ENCODE measurements around the gene TRAF3. TPM values are rescaled to one million over a fixed set of nuclear protein-coding genes. Genes with fewer than 3 reads are reported as not detected.
"Not testable (repeated sequence)": the region's sequence is repeated elsewhere in the genome, so short reads cannot be mapped to it uniquely, and the experiment has no call there.

Gene TRAF3
- total RNA-seq, 1 donor from 2014 or later, result 28.5 TPM

DNA sequence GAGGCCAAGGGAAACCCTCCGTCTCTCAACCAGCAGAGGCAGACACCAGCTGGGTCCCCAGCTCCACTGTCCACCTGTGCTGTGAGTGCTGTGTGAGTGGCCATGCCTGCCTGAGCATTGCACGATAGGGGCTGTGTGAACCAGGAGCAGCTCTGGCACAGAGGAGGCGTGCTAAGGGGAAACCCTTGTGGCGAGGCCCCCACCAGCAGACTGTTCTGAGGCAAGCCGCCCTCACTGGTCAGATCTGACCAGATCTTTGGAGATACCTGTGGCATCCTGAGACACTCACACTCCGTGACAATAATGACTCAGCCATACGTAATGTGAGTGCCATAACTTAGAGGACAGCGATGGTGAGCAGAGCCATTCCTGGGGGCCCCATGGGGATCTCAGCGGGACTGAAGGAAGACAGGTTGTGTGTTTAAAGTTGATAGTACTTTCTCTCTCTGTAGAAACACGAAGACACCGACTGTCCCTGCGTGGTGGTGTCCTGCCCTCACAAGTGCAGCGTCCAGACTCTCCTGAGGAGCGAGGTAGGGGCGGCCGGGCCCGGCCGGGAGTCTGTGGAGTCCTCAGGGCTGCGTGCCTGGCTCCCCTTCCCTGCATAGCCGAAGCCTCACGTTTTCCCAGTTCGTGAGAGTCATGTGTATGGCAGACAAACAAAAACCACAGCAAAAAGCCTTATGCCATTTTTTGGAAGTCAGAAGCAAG is 108.6 kb downstream of the TRAF3 start:
- DNase-seq (ENCODE audit: extremely low read depth, low read depth, low spot score), result no peak

- DNase-seq (ENCODE audit: extremely low read depth, low read depth, low spot score), result no peak
Measured at GRCh38 chr14:102888748-102889147, 111.5 kb downstream of the TRAF3 start.

- no peak for DNase-seq (ENCODE audit: extremely low read depth, low read depth, low spot score)
Measured at GRCh38 chr14:102889615-102890014, 112.4 kb downstream of the TRAF3 start.

DNA sequence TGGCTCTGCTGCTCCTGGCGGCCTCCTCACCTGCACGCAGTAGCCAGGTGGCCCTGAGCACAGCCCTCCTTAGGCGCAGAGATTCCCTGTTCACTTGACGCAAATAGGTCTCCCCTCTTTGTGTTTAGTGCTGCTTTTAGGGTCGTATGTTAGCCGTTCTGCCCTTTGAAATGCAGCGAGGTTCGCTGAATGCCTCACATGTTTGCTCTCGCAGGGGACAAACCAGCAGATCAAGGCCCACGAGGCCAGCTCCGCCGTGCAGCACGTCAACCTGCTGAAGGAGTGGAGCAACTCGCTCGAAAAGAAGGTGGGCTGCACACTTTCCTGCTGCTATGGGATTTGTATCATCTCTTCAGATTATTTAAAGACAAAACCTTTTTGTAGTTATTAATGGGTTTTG is 113.9 kb downstream of the TRAF3 start:
- DNase-seq (ENCODE audit: extremely low read depth, low read depth, low spot score), result no peak

- DNase-seq (ENCODE audit: extremely low read depth, low read depth, low spot score), result no peak
Measured at GRCh38 chr14:102891556-102891955, 114.3 kb downstream of the TRAF3 start.

GRCh38 chr14:102892651-102893050 is 115.4 kb downstream of the TRAF3 start:
- no peak for DNase-seq (ENCODE audit: extremely low read depth, low read depth, low spot score)

DNA sequence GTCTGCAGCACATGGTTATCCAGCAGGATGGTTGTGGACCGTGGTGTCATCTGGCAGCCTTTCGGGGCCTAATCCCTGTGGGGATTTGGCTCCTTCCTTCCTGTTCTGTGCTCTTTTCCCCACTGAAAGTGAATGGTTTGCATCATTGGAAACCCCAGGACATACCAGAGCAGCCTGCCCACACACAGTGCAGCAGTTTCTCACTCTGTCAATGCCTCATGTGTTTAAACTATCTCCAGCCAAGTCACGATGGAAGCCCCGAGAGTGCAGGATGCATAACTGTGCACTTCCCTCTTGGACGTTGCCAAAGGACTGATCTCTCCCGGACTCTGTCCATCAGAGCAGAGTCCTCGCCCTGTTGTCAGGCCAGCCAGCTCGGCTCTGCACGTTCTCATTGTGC is 116.2 kb downstream of the TRAF3 start:
- no peak for DNase-seq (ENCODE audit: extremely low read depth, low read depth, low spot score)

- DNase-seq (ENCODE audit: extremely low read depth, low read depth, low spot score), result not testable (repeated sequence)
Measured at GRCh38 chr14:102896735-102897134, 119.5 kb downstream of the TRAF3 start.

- no peak for DNase-seq (ENCODE audit: extremely low read depth, low read depth, low spot score)
Measured at GRCh38 chr14:102897299-102898027, 120.2 kb downstream of the TRAF3 start.

DNA sequence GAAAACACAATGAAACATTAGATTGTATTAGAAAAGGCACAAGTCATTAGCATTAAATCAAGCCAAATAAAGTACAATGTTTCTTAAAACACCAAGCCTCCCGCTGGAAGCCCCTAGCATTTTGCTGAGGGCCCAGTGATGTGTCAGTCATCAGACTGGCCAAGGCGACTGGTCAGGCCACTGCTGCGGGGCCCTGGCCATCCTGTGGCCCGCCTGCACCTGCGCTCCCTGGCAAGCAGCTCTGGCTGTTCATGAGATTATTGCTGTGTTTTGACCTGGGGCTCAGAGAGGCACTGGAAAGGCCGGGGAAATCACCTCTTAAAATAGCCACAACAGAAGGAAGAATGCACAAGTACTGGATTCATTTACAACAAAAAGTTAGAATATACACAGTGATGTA is 121.0 kb downstream of the TRAF3 start:
- DNase-seq (ENCODE audit: extremely low read depth, low read depth, low spot score), result no peak

- no peak for DNase-seq (ENCODE audit: extremely low read depth, low read depth, low spot score)
Measured at GRCh38 chr14:102898776-102899515, 121.7 kb downstream of the TRAF3 start.

- DNase-seq (ENCODE audit: extremely low read depth, low read depth, low spot score), result no peak
Measured at GRCh38 chr14:102899516-102899900, 122.3 kb downstream of the TRAF3 start.

DNA sequence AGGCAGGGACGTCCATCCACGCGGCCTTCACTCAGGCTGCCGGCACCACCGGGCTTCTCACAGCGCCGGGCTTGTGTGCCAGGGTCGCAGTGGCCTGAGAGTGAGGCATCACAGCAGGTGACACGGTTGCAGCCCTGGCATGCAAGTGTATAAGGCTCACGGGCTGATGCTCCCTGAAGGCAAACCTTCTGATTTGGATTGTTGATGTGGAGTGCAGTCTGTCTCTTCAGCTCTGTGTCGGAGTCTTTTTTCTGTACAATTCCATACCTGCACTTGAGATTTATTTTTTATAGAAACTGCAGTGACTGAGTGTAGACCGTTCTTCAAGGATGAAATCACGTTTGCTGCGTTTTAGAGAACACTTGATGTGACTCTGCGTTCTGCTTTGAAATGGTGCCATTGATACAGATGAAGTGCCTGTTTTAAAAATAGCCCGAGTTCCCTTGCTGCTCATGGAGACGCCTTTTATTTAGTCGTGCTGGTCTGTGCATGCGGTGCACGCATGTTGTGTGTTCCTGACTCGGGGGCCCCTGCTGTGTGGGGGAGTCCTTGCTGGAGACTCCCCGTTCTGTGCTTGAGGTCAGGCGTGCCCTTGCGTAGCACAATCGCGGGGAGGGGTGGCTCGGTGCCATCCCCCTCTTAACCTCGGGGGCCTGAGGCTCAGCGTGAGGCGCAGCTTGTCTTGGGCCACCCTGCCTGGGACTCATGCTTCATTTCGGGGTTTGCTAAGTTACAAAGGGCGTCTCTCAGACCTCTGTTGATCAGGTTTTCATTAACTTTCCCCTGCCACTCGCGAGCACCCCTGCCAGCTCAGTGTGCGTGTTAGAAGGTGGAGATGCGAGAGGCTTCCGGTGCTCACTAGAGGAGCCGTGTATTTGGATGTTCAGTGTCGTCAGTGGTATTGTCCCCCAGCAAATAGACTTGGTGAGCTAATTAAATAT is 123.7 kb downstream of the TRAF3 start:
- no peak for DNase-seq (ENCODE audit: extremely low read depth, low read depth, low spot score)

GRCh38 chr14:102901633-102902032 is 124.4 kb downstream of the TRAF3 start:
- DNase-seq (ENCODE audit: extremely low read depth, low read depth, low spot score), result no peak

GRCh38 chr14:102902086-102902485 is 124.8 kb downstream of the TRAF3 start:
- no peak for DNase-seq (ENCODE audit: extremely low read depth, low read depth, low spot score)

GRCh38 chr14:102902523-102903247 is 125.4 kb downstream of the TRAF3 start:
- no peak for DNase-seq (ENCODE audit: extremely low read depth, low read depth, low spot score)

DNA sequence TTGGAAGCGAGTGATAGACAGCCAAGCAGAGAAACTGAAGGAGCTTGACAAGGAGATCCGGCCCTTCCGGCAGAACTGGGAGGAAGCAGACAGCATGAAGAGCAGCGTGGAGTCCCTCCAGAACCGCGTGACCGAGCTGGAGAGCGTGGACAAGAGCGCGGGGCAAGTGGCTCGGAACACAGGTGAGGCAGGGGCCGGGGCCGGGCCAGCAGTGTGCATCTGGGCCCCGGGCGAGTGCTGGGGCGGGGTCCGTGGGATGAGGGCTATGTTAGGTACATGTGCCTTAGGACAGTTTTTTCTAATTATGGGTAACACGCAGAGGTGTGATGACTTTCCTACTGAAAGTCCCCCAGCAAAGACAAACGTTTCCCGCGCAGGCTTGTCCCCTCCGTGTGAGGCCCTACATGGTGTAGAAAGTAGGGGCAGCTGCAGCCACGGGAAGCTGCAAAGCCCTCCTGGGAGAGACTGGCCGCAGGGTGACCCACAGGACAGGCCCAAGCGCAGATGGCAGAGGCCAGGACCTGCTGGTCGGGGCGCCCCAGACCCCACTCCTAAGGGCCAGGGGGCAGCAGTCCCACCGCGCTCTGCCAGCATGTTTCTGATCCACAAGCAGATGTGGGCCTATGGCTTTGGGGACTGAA is 126.1 kb downstream of the TRAF3 start:
- DNase-seq (ENCODE audit: extremely low read depth, low read depth, low spot score), result no peak

DNA sequence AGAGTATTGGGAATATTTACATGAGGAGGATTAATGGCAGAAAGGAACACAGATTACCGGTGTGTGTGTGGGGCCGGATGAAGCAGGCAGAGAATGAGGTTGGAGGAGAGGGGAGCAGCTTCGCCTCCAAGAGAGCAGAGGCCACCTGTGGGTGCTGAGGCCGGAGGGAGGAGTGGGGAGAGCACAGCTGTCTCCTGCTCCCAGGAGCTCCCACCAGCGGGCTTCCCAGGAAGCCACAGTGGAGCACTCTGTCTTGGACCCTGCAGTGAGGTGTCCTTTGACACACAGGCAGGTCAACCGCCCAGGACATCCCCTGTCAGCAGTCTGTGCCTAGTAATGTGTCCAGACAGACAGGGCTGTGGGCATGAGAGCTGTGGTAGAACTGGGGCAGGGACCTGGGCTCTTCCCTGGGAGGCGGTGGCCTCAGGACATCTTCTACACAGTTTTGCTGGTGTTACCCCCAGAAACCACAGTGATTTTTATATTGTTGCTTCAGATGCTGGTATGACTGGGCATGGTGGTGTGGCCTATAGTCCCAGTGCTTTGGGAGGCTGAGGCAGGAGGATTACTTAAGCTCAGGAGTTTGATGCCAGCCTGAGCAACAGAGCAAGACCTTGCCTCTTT is 126.8 kb downstream of the TRAF3 start:
- DNase-seq (ENCODE audit: extremely low read depth, low read depth, low spot score), result no peak

All from glomerular endothelial cell (primary cell).